Stimulated activated CD8-positive, alpha-beta memory T cell treated with anti-CD3 and anti-CD28 coated beads, Interleukin-7, amount 100 ng/mL, for 1 hour (primary cell): ENCODE results near the gene MAGI1.
"Not testable (repeated sequence)": the region's sequence is repeated elsewhere in the genome, so short reads cannot be mapped to it uniquely, and the experiment has no call there.

Source experiments
- DNase-seq, 2 donors: peaks; one replicate each; pipeline ENCODE4 v3.0.0-alpha.2; 2020; ENCODE audit warnings: low read depth in 2 of 2

The MAGI1 gene

GRCh38 chr3:65628978-65629377 is 409.7 kb downstream of the MAGI1 start:
- DNase-seq = no peak

GRCh38 chr3:65627062-65627461 is 411.7 kb downstream of the MAGI1 start:
- no peak for DNase-seq

GRCh38 chr3:65625305-65625704 is 413.4 kb downstream of the MAGI1 start:
- DNase-seq = no peak

GRCh38 chr3:65623362-65623761 is 415.4 kb downstream of the MAGI1 start:
- no peak for DNase-seq

GRCh38 chr3:65619888-65620287 is 418.8 kb downstream of the MAGI1 start:
- no peak for DNase-seq

GRCh38 chr3:65619451-65619881 is 419.3 kb downstream of the MAGI1 start:
- DNase-seq = no peak

- DNase-seq = no peak
Measured at GRCh38 chr3:65618599-65618998, 420.1 kb downstream of the MAGI1 start.

- no peak for DNase-seq
Measured at GRCh38 chr3:65617787-65618186, 420.9 kb downstream of the MAGI1 start.

GRCh38 chr3:65617209-65617608 is 421.5 kb downstream of the MAGI1 start:
- no peak for DNase-seq

GRCh38 chr3:65616563-65616962 is 422.2 kb downstream of the MAGI1 start:
- DNase-seq = no peak

- DNase-seq = no peak
Measured at GRCh38 chr3:65615329-65615728, 423.4 kb downstream of the MAGI1 start.

GRCh38 chr3:65614585-65614984 is 424.1 kb downstream of the MAGI1 start:
- no peak for DNase-seq

GRCh38 chr3:65607965-65608460 is 430.7 kb downstream of the MAGI1 start:
- DNase-seq = not testable (repeated sequence)

GRCh38 chr3:65607101-65607500 is 431.6 kb downstream of the MAGI1 start:
- DNase-seq = no peak

GRCh38 chr3:65605876-65606432 is 432.8 kb downstream of the MAGI1 start:
- no peak for DNase-seq

GRCh38 chr3:65604863-65605526 is 433.7 kb downstream of the MAGI1 start:
- DNase-seq = no peak

- no peak for DNase-seq
Measured at GRCh38 chr3:65603631-65604030, 435.1 kb downstream of the MAGI1 start.

- no peak for DNase-seq
Measured at GRCh38 chr3:65600888-65601287, 437.8 kb downstream of the MAGI1 start.

- no peak for DNase-seq
Measured at GRCh38 chr3:65597952-65598413, 440.7 kb downstream of the MAGI1 start.

GRCh38 chr3:65597226-65597951 is 441.3 kb downstream of the MAGI1 start:
- DNase-seq = no peak

GRCh38 chr3:65596571-65597225 is 442.0 kb downstream of the MAGI1 start:
- DNase-seq = no peak

GRCh38 chr3:65596029-65596300 is 442.8 kb downstream of the MAGI1 start:
- DNase-seq = no peak
